ENCODE data around the gene CHRM1. TPM values are rescaled to one million over a fixed set of nuclear protein-coding genes. Genes with fewer than 3 reads are reported as not detected.

Gene CHRM1
- total RNA-seq, 1 experiment from 2014 or later, result not detected

- H3K36me3 Mint-ChIP-seq (ENCODE audit: insufficient read depth, unreplicated experiment), result no peaks in the 10 kb centered on the region
- H3K4me1 Mint-ChIP-seq (ENCODE audit: insufficient read depth, unreplicated experiment), result peaks cover 9% of the 10 kb centered on the region
- H3K27me3 Mint-ChIP-seq (ENCODE audit: insufficient read depth, unreplicated experiment), result peaks cover 15% of the 10 kb centered on the region
- TF ChIP-seq, protein P1, sequence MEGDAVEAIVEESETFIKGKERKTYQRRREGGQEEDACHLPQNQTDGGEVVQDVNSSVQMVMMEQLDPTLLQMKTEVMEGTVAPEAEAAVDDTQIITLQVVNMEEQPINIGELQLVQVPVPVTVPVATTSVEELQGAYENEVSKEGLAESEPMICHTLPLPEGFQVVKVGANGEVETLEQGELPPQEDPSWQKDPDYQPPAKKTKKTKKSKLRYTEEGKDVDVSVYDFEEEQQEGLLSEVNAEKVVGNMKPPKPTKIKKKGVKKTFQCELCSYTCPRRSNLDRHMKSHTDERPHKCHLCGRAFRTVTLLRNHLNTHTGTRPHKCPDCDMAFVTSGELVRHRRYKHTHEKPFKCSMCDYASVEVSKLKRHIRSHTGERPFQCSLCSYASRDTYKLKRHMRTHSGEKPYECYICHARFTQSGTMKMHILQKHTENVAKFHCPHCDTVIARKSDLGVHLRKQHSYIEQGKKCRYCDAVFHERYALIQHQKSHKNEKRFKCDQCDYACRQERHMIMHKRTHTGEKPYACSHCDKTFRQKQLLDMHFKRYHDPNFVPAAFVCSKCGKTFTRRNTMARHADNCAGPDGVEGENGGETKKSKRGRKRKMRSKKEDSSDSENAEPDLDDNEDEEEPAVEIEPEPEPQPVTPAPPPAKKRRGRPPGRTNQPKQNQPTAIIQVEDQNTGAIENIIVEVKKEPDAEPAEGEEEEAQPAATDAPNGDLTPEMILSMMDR (IDR thresholded peaks at IDR 0.05; ENCODE audit: unreplicated experiment), result no peak
- intact Hi-C loops (cut with micrococcal nuclease), result no loop called here
- no TSS peak for BruUV-seq (replicated peaks)
- no peak overlapping the region for H3K27ac Mint-ChIP-seq (ENCODE audit: low read depth, unreplicated experiment)
- no peaks in the 10 kb centered on the region for H3K9me3 Mint-ChIP-seq (ENCODE audit: unreplicated experiment)
- ChIA-PET POLR2A (no interaction called here), CTCF (interaction anchor here (0.5 to 2.3 kb wide), 2 partner anchors 53 to 66 kb away, joined by 3 to 10 read pairs; no protein-coding TSS in a partner anchor)
- no peak overlapping the region for H3K4me3 Mint-ChIP-seq (ENCODE audit: unreplicated experiment)
- DNase-seq (ENCODE audit: unreplicated experiment), result no peak
Observed at GRCh38 chr11:62959422-62959980, 38.3 kb upstream of the CHRM1 start.

GRCh38 chr11:62958547-62959421 lies 37.6 kb upstream of the CHRM1 start:
- Mint-ChIP-seq H3K4me1 (ENCODE audit: insufficient read depth, unreplicated experiment) (peaks cover 9% of the 10 kb centered on the region), H3K27ac (ENCODE audit: low read depth, unreplicated experiment) (no peak overlapping the region), H3K36me3 (ENCODE audit: insufficient read depth, unreplicated experiment) (no peaks in the 10 kb centered on the region), H3K9me3 (ENCODE audit: unreplicated experiment) (no peaks in the 10 kb centered on the region), H3K27me3 (ENCODE audit: insufficient read depth, unreplicated experiment) (peaks cover 15% of the 10 kb centered on the region), H3K4me3 (ENCODE audit: unreplicated experiment) (no peak overlapping the region)
- DNase-seq (ENCODE audit: unreplicated experiment), result no peak
- TF ChIP-seq, protein P1 (IDR thresholded peaks at IDR 0.05; ENCODE audit: unreplicated experiment), result no peak
- ChIA-PET CTCF (interaction anchor here (0.5 to 2.3 kb wide), 6 partner anchors 52 to 522 kb away, joined by 3 to 10 read pairs (median 4); no protein-coding TSS in a partner anchor), POLR2A (no interaction called here)
- no TSS peak for BruUV-seq (replicated peaks)
- intact Hi-C loops (cut with micrococcal nuclease), result no loop called here

GRCh38 chr11:62957147-62957546 lies 36.0 kb upstream of the CHRM1 start:
- Mint-ChIP-seq H3K27ac (ENCODE audit: low read depth, unreplicated experiment) (no peak overlapping the region), H3K27me3 (ENCODE audit: insufficient read depth, unreplicated experiment) (peaks cover 16% of the 10 kb centered on the region), H3K4me3 (ENCODE audit: unreplicated experiment) (no peak overlapping the region), H3K4me1 (ENCODE audit: insufficient read depth, unreplicated experiment) (peaks cover 9% of the 10 kb centered on the region), H3K36me3 (ENCODE audit: insufficient read depth, unreplicated experiment) (no peaks in the 10 kb centered on the region), H3K9me3 (ENCODE audit: unreplicated experiment) (no peaks in the 10 kb centered on the region)
- CTCF ChIA-PET, result no interaction called here
- TF ChIP-seq, protein P1 (IDR thresholded peaks at IDR 0.05; ENCODE audit: unreplicated experiment), result no peak
- BruUV-seq (replicated peaks), result no TSS peak
- no peak for DNase-seq (ENCODE audit: unreplicated experiment)
- intact Hi-C loops (cut with micrococcal nuclease), result no loop called here
- POLR2A ChIA-PET, result no interaction called here

DNA sequence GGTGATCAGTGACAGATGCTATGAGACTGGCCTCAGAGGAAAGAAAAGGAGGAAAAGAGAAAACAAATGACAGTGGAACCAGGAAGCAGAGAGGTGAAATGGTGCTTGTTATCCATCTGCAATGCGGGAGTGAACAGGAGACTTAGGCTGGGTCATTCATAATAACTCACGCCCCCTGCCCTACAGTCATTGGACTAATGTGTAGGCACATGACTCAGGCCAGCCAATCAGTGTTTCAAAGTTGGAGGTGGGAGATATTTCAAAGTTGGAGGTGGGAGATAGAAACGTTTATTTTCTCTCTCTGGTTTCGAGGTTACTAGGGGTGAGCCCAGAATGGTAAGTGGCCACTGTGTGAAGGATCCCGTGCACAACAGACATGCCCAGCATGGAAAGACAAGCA lies 33.3 kb upstream of the CHRM1 start:
- Mint-ChIP-seq H3K27ac (ENCODE audit: low read depth, unreplicated experiment) (no peak overlapping the region), H3K4me1 (ENCODE audit: insufficient read depth, unreplicated experiment) (peaks cover 9% of the 10 kb centered on the region), H3K4me3 (ENCODE audit: unreplicated experiment) (no peak overlapping the region), H3K36me3 (ENCODE audit: insufficient read depth, unreplicated experiment) (no peaks in the 10 kb centered on the region), H3K9me3 (ENCODE audit: unreplicated experiment) (no peaks in the 10 kb centered on the region), H3K27me3 (ENCODE audit: insufficient read depth, unreplicated experiment) (peaks cover 28% of the 10 kb centered on the region)
- CTCF ChIA-PET, result no interaction called here
- intact Hi-C loops (cut with micrococcal nuclease), result no loop called here
- no TSS peak for BruUV-seq (replicated peaks)
- no peak for DNase-seq (ENCODE audit: unreplicated experiment)
- TF ChIP-seq, protein P1 (IDR thresholded peaks at IDR 0.05; ENCODE audit: unreplicated experiment), result no peak
- POLR2A ChIA-PET, result no interaction called here

All from MCF 10A (cell line).